Activated CD4-positive, alpha-beta T cell treated with anti-CD3 and anti-CD28 coated beads for 36 hours (primary cell): ENCODE measurements around the gene CD9. TPM values are rescaled to one million over a fixed set of nuclear protein-coding genes. Genes with fewer than 3 reads are reported as not detected.

Experiments used
- ATAC-seq: fragments of 200-7000 bp; cut with Tn5 transposase; one replicate; pipeline ENCODE4 v1.10.0; 2021; ENCODE audit warnings: mild to moderate bottlenecking, moderate library complexity
- CTCF ChIA-PET: fragments of 350-600 bp; sonication (Branson Sonifier 250); formaldehyde crosslinking; loops from one replicate; lab custom pipeline; 2021; ENCODE audit warnings: antibody characterized with exemption; lab: Charles Lee
- POLR2A ChIA-PET: fragments of 350-600 bp; sonication (Branson Sonifier 250); formaldehyde crosslinking; loops from one replicate; lab custom pipeline; 2021; ENCODE audit warnings: antibody characterized with exemption, inconsistent platforms; lab: Charles Lee
- DNase-seq: peaks from one replicate; pipeline ENCODE4 v3.0.0-alpha.2; 2020
- H3K27ac Mint-ChIP-seq: one replicate; pipeline ENCODE4 v1.8.0; 2021; ENCODE audit warnings: mixed read lengths
- H3K27me3 Mint-ChIP-seq: one replicate; pipeline ENCODE4 v1.8.0; 2021; ENCODE audit warnings: mixed read lengths
- H3K36me3 Mint-ChIP-seq: one replicate; pipeline ENCODE4 v1.8.0; 2021; ENCODE audit warnings: low read depth, mixed read lengths
- H3K4me1 Mint-ChIP-seq: one replicate; pipeline ENCODE4 v1.8.0; 2021; ENCODE audit warnings: mixed read lengths
- H3K4me3 Mint-ChIP-seq: one replicate; pipeline ENCODE4 v1.8.0; 2021; ENCODE audit warnings: mild to moderate bottlenecking, moderate library complexity, mixed read lengths
- H3K9me3 Mint-ChIP-seq: one replicate; pipeline ENCODE4 v1.8.0; 2021; ENCODE audit warnings: low read depth, mixed read lengths
- intact Hi-C, 2 experiments: fragments of 100-400 bp; cut with DNase I in 1 of 2; cut with micrococcal nuclease in 1 of 2; formaldehyde crosslinking; loops; one replicate each; pipeline versions ENCODE4 v1.14.2 to v1.15.1; 2022 to 2024; cut with DNase I, micrococcal nuclease
- total RNA-seq, 2 experiments: library from RNA; stranded (reverse); gene quantifications; one replicate each; pipeline ENCODE4 v1.2.3, GENCODE V29; 2021

The CD9 gene
- total RNA-seq, 2 experiments from 2014 or later, result 11.5 to 12.8 TPM

DNA sequence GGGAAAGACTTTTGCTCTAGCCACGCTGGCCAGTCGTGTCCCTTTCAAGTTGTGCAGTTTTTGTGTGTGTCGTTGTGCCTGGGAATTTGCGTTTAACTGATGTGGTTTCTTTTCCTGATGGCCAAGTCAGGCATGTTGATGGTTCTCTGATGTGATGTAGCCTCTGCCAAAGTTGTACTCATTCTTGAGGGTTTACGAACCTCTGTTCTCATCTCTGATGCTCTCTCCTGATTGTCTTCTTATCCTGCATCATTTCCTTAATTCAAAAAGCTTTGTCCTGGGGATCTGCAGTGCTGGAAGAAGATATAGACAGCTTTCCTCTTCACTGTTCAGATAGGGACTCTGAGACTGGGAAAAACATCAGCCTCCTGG, 25.4 kb downstream of the CD9 start:
- no peaks in the 10 kb centered on the region for H3K9me3 Mint-ChIP-seq
- H3K4me1 Mint-ChIP-seq, result peaks cover 16% of the 10 kb centered on the region
- no peak overlapping the region for H3K27ac Mint-ChIP-seq
- ChIA-PET CTCF (interaction anchor here (1.3 kb wide), 1 partner anchor 30 kb away, joined by 4 read pairs; no protein-coding TSS in a partner anchor), POLR2A (no interaction called here)
- no peak overlapping the region for H3K4me3 Mint-ChIP-seq
- no peak for DNase-seq
- H3K27me3 Mint-ChIP-seq, result no peaks in the 10 kb centered on the region
- intact Hi-C loops, result no loop called here
- ATAC-seq, result no peak
- H3K36me3 Mint-ChIP-seq, result no peaks in the 10 kb centered on the region

DNA sequence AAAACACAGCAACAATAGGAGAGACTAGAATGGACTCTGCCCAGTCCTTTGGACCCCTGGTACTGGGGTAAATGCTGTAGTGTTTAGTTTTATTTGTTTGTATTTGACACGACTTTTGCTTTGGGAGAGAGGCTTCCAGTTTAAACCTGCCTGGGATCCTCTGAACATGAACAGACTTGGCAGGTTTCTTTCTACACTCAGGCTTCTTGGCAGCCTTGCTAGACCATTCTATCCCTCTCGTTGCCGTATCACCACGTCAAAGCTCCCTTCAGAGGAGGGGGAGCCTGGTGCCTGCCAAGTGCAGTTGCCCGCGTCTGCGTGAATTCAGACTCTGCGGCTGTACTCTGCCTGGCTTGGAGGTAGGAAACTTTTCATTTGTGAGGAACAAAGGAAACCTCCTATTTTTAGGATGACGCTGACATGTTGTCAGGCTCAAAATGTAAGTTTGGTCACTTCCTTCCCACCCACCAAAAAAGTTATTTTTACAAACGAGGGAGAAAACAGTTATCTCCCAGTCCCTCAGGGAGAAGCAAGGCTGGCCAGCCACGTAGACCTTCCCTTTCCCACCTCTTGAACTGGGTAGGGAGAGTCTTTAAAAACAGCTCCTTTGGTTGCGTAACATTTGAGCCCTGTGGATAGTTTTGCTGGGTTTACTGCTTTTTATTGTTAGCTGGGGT, 25.9 kb downstream of the CD9 start:
- POLR2A ChIA-PET, result no interaction called here
- CTCF ChIA-PET, result interaction anchor here (1.3 kb wide), 1 partner anchor 31 kb away, joined by 4 read pairs; no protein-coding TSS in a partner anchor
- peaks cover 21% of the 10 kb centered on the region for H3K4me1 Mint-ChIP-seq
- H3K4me3 Mint-ChIP-seq, result no peak overlapping the region
- no peaks in the 10 kb centered on the region for H3K36me3 Mint-ChIP-seq
- no peaks in the 10 kb centered on the region for H3K9me3 Mint-ChIP-seq
- H3K27ac Mint-ChIP-seq, result no peak overlapping the region
- DNase-seq (no peak), ATAC-seq (no peak)
- no peaks in the 10 kb centered on the region for H3K27me3 Mint-ChIP-seq
- intact Hi-C loops, result no loop called here

DNA sequence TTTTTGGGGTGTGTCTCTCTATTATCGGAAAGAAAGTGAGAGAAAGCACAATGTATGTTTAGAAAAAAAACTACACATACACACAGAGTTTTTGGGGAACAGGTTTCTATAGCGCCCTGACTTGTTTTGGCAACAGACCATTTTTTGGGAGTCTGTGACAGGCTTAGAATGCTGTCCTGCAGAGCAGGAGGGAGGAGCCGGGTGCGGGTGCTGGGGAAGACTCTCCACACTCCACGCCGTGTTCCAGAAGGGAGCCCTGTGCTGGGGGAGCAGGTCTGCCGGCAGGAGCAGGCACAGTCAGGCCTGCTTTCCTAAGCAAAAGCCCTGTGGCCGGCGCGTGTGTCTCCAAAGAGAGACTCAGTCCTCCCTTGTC, 26.5 kb downstream of the CD9 start:
- intact Hi-C loops, result no loop called here
- Mint-ChIP-seq H3K9me3 (no peaks in the 10 kb centered on the region), H3K36me3 (no peaks in the 10 kb centered on the region), H3K4me3 (no peak overlapping the region), H3K27ac (no peak overlapping the region), H3K4me1 (peaks cover 26% of the 10 kb centered on the region), H3K27me3 (no peaks in the 10 kb centered on the region)
- CTCF ChIA-PET, result interaction anchor here (1.3 kb wide), 1 partner anchor 31 kb away, joined by 4 read pairs; no protein-coding TSS in a partner anchor
- no peak for ATAC-seq
- DNase-seq, result no peak
- POLR2A ChIA-PET, result no interaction called here

DNA sequence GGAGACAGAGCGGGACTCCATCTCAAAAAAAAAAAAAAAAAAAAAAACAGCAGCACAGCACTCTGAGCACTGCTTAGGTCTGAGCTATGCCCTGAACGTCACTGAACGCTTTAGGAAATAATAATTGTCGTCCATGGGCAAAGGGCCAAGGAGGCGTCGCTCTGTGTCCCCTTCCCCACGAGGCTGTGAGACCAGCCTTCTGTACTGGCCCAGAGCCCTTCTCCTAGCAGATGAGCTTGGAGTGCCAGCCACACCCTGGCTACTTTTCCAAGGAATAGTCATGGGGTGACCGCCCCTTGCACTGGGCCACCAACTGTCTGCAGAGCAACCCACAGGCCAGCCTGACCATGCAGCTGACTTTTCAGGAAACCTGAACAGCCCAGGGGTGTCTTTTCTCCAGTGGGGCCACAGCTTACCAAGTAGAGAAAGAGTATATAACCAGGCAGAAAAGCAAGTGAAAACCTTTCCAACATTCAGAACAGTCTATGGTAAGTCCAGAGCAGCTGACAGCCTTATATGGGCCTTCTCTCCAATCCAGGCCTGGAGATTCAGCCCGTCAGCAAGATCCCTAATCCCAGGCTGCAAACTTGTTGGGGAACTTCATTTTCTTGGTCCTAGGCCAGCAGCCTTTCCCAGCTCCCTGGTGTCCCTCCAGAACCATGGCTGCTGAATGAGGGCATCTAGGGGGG, 28.5 kb downstream of the CD9 start:
- ATAC-seq, result no peak
- H3K4me3 Mint-ChIP-seq, result no peak overlapping the region
- no peaks in the 10 kb centered on the region for H3K27me3 Mint-ChIP-seq
- DNase-seq, result no peak
- POLR2A ChIA-PET, result no interaction called here
- H3K9me3 Mint-ChIP-seq, result no peaks in the 10 kb centered on the region
- CTCF ChIA-PET, result interaction anchor here (0.7 to 1.8 kb wide), 3 partner anchors 27 to 33 kb away, joined by 3 to 10 read pairs (median 3); partner anchors contain the start of gene CD9
- no peaks in the 10 kb centered on the region for H3K36me3 Mint-ChIP-seq
- H3K4me1 Mint-ChIP-seq, result peaks cover 33% of the 10 kb centered on the region
- intact Hi-C loops, result no loop called here
- H3K27ac Mint-ChIP-seq, result no peak overlapping the region

DNA sequence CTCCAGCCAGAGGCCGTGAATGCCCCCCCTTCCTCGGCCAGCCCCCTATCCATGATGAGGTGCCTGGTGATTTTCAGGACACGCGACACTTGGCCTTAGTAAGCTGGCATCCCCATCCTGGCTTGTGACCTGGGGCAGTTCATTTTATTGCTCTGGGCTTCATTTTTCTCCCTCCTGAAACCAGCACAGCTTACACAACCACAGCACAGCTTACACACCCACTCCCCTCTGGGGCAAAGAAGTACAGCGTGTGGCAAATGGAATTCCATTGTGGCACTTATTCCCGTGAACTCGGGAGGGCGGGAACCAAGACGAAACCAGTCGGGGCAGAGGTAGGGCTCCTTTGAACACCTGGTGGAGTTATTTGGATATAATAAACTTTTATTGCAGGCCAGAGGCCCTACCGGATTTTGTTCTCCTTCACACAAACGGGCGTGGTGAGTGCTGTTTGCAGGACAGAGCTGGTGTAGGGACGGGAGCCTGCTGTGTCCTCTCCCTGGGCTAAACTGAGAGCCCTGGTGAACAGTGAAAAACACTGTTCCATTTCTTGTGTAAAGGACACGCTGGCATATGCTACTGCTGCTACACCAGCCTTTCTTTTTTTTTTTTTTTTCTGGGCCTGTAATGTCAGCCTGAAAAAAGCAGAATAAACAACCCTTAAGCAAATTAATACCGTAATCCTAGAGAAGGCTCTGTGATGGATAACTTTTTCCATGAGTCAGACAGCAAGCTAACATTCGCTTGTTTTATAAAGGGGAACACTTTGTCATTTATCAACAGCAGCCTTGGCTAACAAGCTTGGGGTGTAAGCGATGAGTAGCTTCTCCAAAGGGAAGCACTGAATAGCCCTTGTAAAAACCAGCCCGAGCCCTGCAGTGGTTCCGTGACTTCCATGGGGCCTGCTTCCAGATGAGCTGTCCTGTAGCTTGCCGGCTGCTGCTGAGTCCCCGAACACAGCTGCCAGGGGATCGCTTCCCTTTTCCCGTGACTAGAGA, 29.3 kb downstream of the CD9 start:
- peak overlapping the region; percentile 84 for H3K27ac Mint-ChIP-seq
- peak; percentile 24 for ATAC-seq
- no peaks in the 10 kb centered on the region for H3K36me3 Mint-ChIP-seq
- H3K4me3 Mint-ChIP-seq, result no peak overlapping the region
- H3K4me1 Mint-ChIP-seq, result peaks cover 33% of the 10 kb centered on the region
- H3K27me3 Mint-ChIP-seq, result no peaks in the 10 kb centered on the region
- peak; percentile 16 for DNase-seq
- POLR2A ChIA-PET, result interaction anchor here (0.8 kb wide), 1 partner anchor 34 kb away, joined by 3 read pairs; no protein-coding TSS in a partner anchor
- CTCF ChIA-PET, result interaction anchor here (0.7 to 1.1 kb wide), 7 partner anchors 9 to 1429 kb away, joined by 3 to 6 read pairs (median 3); partner anchors contain the start of gene CD9
- no peaks in the 10 kb centered on the region for H3K9me3 Mint-ChIP-seq
- intact Hi-C loops, result loop anchor here in 1 of 2 experiments (1.0 to 2.0 kb wide), 4 partner anchors 35 to 61 kb away; no protein-coding TSS in a partner anchor

DNA sequence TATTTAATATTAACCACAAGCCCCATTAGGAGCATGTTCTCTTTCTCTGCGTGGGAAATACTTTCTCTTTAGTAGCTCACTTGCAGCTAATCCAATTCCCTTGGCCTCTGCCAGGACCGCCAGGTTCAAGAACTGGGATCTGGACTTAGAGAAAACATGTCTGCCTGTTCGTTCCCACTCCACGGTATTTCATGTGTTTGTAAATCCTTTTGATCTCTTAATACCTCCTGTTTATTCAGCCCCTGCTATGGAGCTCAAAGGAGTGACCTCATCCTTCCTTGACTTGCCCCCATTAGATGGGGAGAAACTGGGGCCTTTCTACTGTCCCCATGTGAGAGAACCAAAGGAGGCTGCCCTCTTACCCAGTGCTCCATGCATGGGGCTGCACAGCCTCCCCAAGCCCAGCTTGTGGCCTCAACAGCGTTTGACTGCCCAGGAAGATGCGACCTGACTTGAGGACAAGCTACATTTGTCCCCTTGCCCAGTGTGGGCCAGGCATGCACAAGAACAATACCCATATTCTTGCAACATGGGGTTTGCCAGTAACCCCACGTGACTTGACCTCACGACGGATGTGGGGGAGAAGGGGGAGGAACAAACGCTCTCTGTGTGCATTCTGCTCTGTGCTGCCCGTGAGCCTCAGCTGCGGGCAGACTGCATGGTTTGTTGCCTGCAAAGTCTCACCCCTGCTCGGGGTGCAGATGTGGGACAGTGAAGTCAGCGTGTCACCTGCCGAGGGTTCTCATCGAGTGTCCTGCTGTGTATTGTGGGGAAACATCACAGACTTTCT, 30.3 kb downstream of the CD9 start:
- H3K36me3 Mint-ChIP-seq, result no peaks in the 10 kb centered on the region
- H3K9me3 Mint-ChIP-seq, result no peaks in the 10 kb centered on the region
- intact Hi-C loops, result loop anchor here (1.0 to 2.0 kb wide), 4 partner anchors 36 to 62 kb away; no protein-coding TSS in a partner anchor
- peak; percentile 87 for DNase-seq
- H3K4me3 Mint-ChIP-seq, result peak overlapping the region; percentile 49
- H3K27me3 Mint-ChIP-seq, result no peaks in the 10 kb centered on the region
- peak; percentile 87 for ATAC-seq
- H3K4me1 Mint-ChIP-seq, result peaks cover 33% of the 10 kb centered on the region
- ChIA-PET CTCF (interaction anchor here (0.7 to 1.1 kb wide), 6 partner anchors 10 to 160 kb away, joined by 3 to 6 read pairs (median 4); partner anchors contain the start of gene CD9), POLR2A (interaction anchor here (0.8 kb wide), 1 partner anchor 35 kb away, joined by 3 read pairs; no protein-coding TSS in a partner anchor)
- peak overlapping the region; percentile 84 for H3K27ac Mint-ChIP-seq

DNA sequence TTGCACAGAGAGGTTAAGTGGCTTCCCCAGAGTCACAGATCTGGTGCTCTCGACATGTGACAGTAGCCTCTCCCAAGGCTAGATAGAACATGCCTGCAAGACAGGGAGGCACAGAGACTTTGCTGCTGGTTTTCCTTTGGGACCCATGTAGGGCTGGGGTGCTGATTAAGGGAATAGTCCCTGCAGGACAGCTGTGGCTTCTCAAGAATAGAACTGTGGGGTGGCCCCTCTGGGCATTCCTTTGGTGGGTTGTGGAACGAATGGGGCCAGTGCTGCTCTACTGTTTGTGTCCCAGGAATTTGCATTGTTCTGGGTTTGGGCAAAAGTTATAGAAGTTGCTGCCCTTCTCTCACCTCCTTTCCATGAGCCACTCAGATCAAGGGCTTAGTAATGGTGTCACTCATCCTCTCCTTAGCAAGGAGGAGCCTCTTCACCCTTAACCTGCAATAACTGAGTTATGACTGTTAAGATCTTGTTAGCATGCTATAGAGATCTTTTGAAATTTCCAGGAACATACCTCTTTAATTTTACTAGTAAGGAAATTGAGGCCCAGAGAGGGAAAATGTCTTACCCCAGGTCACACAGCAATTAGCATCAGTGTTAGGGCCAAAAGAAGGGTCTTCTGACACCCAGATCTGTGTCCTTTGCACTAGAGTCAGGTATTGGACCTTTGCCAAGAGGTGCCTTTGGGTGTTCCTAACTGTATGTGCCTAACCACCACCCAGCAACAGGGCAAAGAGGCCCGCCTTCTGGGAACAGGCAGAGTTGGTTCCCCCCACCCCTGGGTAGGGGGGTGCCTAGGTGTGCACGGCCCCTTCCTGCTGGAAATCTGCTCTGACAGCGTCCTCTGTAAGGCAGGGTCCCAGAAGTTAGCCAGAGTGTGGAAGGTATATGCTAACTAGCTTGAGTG, 31.4 kb downstream of the CD9 start:
- peak; percentile 76 for ATAC-seq
- Mint-ChIP-seq H3K27ac (no peak overlapping the region), H3K36me3 (no peaks in the 10 kb centered on the region), H3K4me3 (no peak overlapping the region), H3K9me3 (no peaks in the 10 kb centered on the region), H3K4me1 (peaks cover 29% of the 10 kb centered on the region), H3K27me3 (no peaks in the 10 kb centered on the region)
- ChIA-PET POLR2A (no interaction called here), CTCF (interaction anchor here (0.9 to 1.0 kb wide), 2 partner anchors 46 to 48 kb away, joined by 3 to 4 read pairs; no protein-coding TSS in a partner anchor)
- intact Hi-C loops, result loop anchor here (1.0 to 2.0 kb wide), 3 partner anchors 36 to 63 kb away; no protein-coding TSS in a partner anchor
- no peak for DNase-seq

DNA sequence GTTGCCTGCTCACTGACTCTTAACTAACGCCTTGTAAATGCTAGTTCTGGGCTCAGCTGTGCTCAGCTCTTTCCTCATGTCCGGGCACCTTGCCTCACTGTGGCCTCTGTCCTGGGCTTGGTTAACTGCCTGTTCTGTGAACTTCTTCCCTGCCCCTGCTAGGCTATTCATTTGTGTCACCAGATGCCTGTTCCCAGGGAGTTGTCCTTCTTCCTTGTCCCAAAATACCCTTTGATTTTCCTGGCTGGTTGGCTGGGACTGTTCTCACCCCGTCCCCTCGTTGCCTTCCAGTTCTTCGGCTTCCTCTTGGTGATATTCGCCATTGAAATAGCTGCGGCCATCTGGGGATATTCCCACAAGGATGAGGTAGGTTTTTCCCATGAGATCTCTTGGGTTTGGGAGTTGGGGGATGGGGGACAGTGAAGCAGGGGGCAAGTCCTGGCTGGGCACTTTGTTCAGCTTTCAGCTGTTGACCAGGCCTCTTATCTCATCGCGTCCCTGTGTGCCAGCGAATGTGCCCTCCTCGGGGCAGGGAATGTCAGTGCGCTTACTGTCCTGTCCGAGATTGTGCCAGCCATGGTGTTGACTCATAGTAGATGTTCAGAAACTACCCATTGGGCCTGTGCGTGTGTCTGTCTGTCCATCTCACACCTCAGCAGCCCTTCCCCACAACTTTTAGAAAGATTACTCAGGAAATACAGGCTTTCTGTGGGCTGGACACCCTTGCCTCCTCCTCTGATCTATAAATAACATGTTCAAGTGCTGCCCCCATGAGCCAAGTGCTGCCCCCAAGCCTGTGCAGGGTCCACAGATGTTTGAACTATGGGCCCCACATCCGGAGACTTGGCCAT, 33.1 kb downstream of the CD9 start:
- CTCF ChIA-PET, result interaction anchor here (0.6 to 1.2 kb wide), 3 partner anchors 38 to 166 kb away, joined by 3 to 4 read pairs (median 3); no protein-coding TSS in a partner anchor
- no peaks in the 10 kb centered on the region for H3K27me3 Mint-ChIP-seq
- ATAC-seq (no peak), DNase-seq (no peak)
- no peak overlapping the region for H3K4me3 Mint-ChIP-seq
- peaks cover 29% of the 10 kb centered on the region for H3K4me1 Mint-ChIP-seq
- intact Hi-C loops, result no loop called here
- POLR2A ChIA-PET, result no interaction called here
- no peaks in the 10 kb centered on the region for H3K36me3 Mint-ChIP-seq
- H3K27ac Mint-ChIP-seq, result no peak overlapping the region
- no peaks in the 10 kb centered on the region for H3K9me3 Mint-ChIP-seq

DNA sequence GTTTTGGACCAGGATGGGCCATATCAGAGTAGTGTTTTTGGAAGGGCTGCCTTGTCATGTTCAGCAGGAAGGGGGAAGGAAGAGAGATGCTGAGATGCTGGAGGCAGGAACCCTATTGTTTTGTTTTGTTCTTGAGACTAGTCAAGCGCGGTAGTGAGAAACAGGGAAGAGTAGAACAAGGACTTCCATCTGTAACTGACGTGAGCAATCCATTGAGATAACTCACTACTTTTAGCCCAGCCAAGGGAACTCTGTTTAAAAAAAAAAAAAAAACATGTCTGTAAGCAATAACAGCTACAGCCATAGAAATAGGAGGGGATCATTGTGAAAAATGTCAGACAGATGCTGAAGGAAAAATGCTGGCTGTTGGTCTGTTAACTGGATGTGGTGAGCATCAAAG, 34.0 kb downstream of the CD9 start:
- Mint-ChIP-seq H3K9me3 (no peaks in the 10 kb centered on the region), H3K4me1 (peaks cover 29% of the 10 kb centered on the region), H3K27ac (no peak overlapping the region), H3K27me3 (no peaks in the 10 kb centered on the region), H3K4me3 (no peak overlapping the region), H3K36me3 (no peaks in the 10 kb centered on the region)
- POLR2A ChIA-PET, result no interaction called here
- CTCF ChIA-PET, result interaction anchor here (0.7 kb wide), 1 partner anchor 77 kb away, joined by 3 read pairs; no protein-coding TSS in a partner anchor
- no peak for DNase-seq
- intact Hi-C loops, result no loop called here
- ATAC-seq, result no peak
